Osteoblast (primary cell): ENCODE results near the gene HOXB7. TPM values are rescaled to one million over a fixed set of nuclear protein-coding genes. Genes with fewer than 3 reads are reported as not detected.

Experiments
- DNase-seq: peaks from one replicate; pipeline ENCODE4 v3.0.0; 2011; ENCODE audit warnings: low spot score, mixed read lengths; ENCODE audit not compliant: insufficient read length; ENCODE audit errors: missing footprints
- H2AFZ ChIP-seq: 2 replicates; pipeline ENCODE4 v1.6.0; 2011; ENCODE audit warnings: mild to moderate bottlenecking, low read length
- H3K27ac ChIP-seq: 2 replicates; pipeline ENCODE4 v1.5.1; 2011; ENCODE audit warnings: mild to moderate bottlenecking, low read depth, low read length, moderate library complexity
- H3K27me3 ChIP-seq: 2 replicates; pipeline ENCODE4 v1.6.0; 2012; ENCODE audit warnings: mild to moderate bottlenecking, control low read depth, inconsistent platforms, low read length, moderate library complexity; ENCODE audit not compliant: insufficient read depth
- H3K36me3 ChIP-seq: 2 replicates; pipeline ENCODE4 v1.5.1; 2011; ENCODE audit warnings: mild to moderate bottlenecking, low read length, control low read depth, moderate library complexity; ENCODE audit not compliant: insufficient read depth
- H3K4me1 ChIP-seq: 2 replicates; pipeline ENCODE4 v1.5.1; 2011; ENCODE audit warnings: mild to moderate bottlenecking, low read length, control low read depth, moderate library complexity; ENCODE audit not compliant: insufficient read depth
- H3K4me2 ChIP-seq: 2 replicates; pipeline ENCODE4 v1.6.0; 2011; ENCODE audit warnings: mild to moderate bottlenecking, low read length; ENCODE audit not compliant: insufficient read depth
- H3K4me3 ChIP-seq: fragments of 200-600 bp; sonication (generic); 3 replicates; pipeline ENCODE4 v1.5.1; 2012; ENCODE audit warnings: mild to moderate bottlenecking, low read length, inconsistent platforms; ENCODE audit not compliant: insufficient read depth
- H3K79me2 ChIP-seq: 2 replicates; pipeline ENCODE4 v1.6.0; 2012; ENCODE audit warnings: mild to moderate bottlenecking, low read length, control low read depth, inconsistent platforms; ENCODE audit not compliant: insufficient read depth
- H3K9me3 ChIP-seq: 2 replicates; pipeline ENCODE4 v1.5.1; 2011; ENCODE audit warnings: low read depth, low read length, control low read depth
- H4K20me1 ChIP-seq: 2 replicates; pipeline ENCODE4 v1.6.0; 2012; ENCODE audit warnings: mild to moderate bottlenecking, low read length, control low read depth; ENCODE audit not compliant: insufficient read depth
- CTCF ChIP-seq: IDR thresholded peaks from 2 replicates; pipeline ENCODE4 v1.5.1; 2011; ENCODE audit warnings: mild to moderate bottlenecking, low read depth, low read length, moderate library complexity; ENCODE audit errors: extremely low read depth
- total RNA-seq: library from RNA; depleted of rRNA; stranded (reverse); fragments of >200 nt; gene quantifications from 2 replicates; pipeline ENCODE4 v1.2.3, GENCODE V29; 2012

The HOXB7 gene
- total RNA-seq, 1 donor: 0.36 TPM

GRCh38 chr17:48567209-48567608, 43.6 kb downstream of the HOXB7 start:
- no peaks in the 10 kb centered on the region for H4K20me1 ChIP-seq
- H2AFZ ChIP-seq: no peak overlapping the region
- H3K9me3 ChIP-seq: no peaks in the 10 kb centered on the region
- H3K4me1 ChIP-seq: no peaks in the 10 kb centered on the region
- peaks cover 94% of the 10 kb centered on the region for H3K27me3 ChIP-seq
- no peak overlapping the region for H3K4me2 ChIP-seq
- no peaks in the 10 kb centered on the region for H3K79me2 ChIP-seq
- no peak overlapping the region for H3K4me3 ChIP-seq
- H3K36me3 ChIP-seq: no peaks in the 10 kb centered on the region
- TF ChIP-seq CTCF: no peak
- H3K27ac ChIP-seq: no peak overlapping the region
- DNase-seq: no peak

- no peaks in the 10 kb centered on the region for H3K79me2 ChIP-seq
- no peaks in the 10 kb centered on the region for H3K36me3 ChIP-seq
- H3K27ac ChIP-seq: no peak overlapping the region
- H3K27me3 ChIP-seq: peaks cover 94% of the 10 kb centered on the region
- no peak overlapping the region for H3K4me3 ChIP-seq
- no peak overlapping the region for H2AFZ ChIP-seq
- H3K4me1 ChIP-seq: no peaks in the 10 kb centered on the region
- TF ChIP-seq CTCF: no peak
- H3K4me2 ChIP-seq: no peak overlapping the region
- DNase-seq: no peak
- no peaks in the 10 kb centered on the region for H3K9me3 ChIP-seq
- no peaks in the 10 kb centered on the region for H4K20me1 ChIP-seq
Observed at GRCh38 chr17:48566717-48567116, 44.1 kb downstream of the HOXB7 start.

GRCh38 chr17:48565925-48566710, 44.7 kb downstream of the HOXB7 start:
- H2AFZ ChIP-seq: no peak overlapping the region
- H3K4me2 ChIP-seq: no peak overlapping the region
- no peak for DNase-seq
- H3K9me3 ChIP-seq: no peaks in the 10 kb centered on the region
- TF ChIP-seq CTCF: no peak
- H3K4me3 ChIP-seq: no peak overlapping the region
- peaks cover 92% of the 10 kb centered on the region for H3K27me3 ChIP-seq
- no peaks in the 10 kb centered on the region for H4K20me1 ChIP-seq
- no peak overlapping the region for H3K27ac ChIP-seq
- no peaks in the 10 kb centered on the region for H3K36me3 ChIP-seq
- no peaks in the 10 kb centered on the region for H3K79me2 ChIP-seq
- no peaks in the 10 kb centered on the region for H3K4me1 ChIP-seq

- TF ChIP-seq CTCF: no peak
- H3K9me3 ChIP-seq: no peaks in the 10 kb centered on the region
- no peak for DNase-seq
- H3K4me3 ChIP-seq: no peak overlapping the region
- no peaks in the 10 kb centered on the region for H4K20me1 ChIP-seq
- no peaks in the 10 kb centered on the region for H3K36me3 ChIP-seq
- H2AFZ ChIP-seq: no peak overlapping the region
- peaks cover 89% of the 10 kb centered on the region for H3K27me3 ChIP-seq
- no peak overlapping the region for H3K27ac ChIP-seq
- H3K4me2 ChIP-seq: peak overlapping the region; percentile 61
- no peaks in the 10 kb centered on the region for H3K79me2 ChIP-seq
- no peaks in the 10 kb centered on the region for H3K4me1 ChIP-seq
Observed at GRCh38 chr17:48565022-48565554, 45.7 kb downstream of the HOXB7 start.
